ENCODE measurements around the gene HYAL3.
A peak's percentile ranks its signal among the peaks of the same experiment; 100 is the strongest.

GRCh38 chr3:50274371-50275104 is 24.7 kb downstream of the HYAL3 start:
- TF ChIP-seq CTCF (IDR thresholded peaks at IDR 0.05) (peak; percentile 40 to 68 (median 64)), POLR2A (IDR thresholded peaks at IDR 0.05) (no peak), POLR2AphosphoS5 (IDR thresholded peaks at IDR 0.05) (peak in 1 of 4 donors; percentile 17)

Measured in sigmoid colon (tissue), 4 donors.